HS-27A (cell line): Measurements from ENCODE around the gene CABP7.

ENCODE experiments used
- DNase-seq: peaks from one replicate; pipeline ENCODE4 v3.0.0-alpha.2; 2012; ENCODE audit warnings: low read depth, missing footprints

Gene CABP7

DNA sequence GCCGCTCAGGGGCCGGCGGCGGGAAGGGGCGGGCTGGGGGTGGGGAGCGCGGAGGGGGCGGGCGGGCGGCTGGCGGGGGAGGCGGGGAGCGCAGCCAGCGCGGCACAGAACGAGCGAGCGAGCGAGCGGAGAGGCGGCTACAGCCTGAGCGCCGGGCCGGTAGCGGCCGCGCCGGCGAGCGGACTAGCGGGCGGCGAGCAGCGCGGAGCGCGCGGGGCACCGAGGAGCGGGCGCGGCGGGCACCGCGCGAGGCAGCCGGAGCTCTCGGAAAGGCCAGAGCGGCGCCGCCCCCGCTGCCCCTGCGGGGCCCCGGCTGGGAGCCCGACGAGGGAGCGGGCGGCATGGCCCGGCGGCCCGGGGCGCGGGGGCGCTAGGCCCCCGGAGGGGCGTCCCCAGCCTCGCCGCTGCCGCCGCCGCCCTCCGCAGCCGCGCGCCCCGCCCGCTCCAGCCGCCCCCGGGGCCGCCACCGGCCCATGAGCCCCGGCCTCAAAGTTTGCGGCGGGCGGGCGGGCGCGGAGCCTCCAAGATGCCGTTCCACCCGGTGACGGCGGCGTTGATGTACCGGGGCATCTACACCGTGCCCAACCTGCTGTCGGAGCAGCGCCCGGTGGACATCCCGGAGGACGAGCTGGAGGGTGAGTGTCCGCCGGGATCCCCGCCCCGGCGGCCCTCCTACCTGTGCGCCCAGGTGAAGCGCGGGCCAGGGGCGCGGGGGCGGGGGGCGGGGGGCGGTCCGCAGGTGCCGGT, at the start of gene CABP7:
Gene CABP7 (plus strand): TSS at position 105 of the 747 bp plus-strand sequence. CDS start 422 bp downstream, at position 527.
- no peak for DNase-seq

DNA sequence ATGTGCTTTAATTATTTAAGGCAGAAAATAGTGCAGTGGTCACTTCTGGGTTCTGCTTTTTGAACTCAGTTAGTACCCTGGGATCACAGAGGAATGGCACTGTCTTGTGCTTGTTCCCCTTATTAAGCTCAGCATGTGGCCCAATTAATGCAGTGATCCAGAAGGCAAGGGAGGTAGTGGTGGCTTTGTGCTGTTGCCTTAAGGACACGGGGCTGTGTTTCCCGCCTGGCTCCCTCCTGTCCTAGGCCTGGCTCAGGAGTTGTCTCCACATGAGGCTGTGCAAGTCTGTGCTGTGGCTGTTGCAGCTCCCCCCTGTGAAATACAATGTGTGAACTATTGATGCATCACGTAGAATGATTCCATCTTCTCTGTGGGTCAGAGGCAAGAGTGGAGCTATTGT, 49.2 kb upstream of the CABP7 start:
- no peak for DNase-seq

DNA sequence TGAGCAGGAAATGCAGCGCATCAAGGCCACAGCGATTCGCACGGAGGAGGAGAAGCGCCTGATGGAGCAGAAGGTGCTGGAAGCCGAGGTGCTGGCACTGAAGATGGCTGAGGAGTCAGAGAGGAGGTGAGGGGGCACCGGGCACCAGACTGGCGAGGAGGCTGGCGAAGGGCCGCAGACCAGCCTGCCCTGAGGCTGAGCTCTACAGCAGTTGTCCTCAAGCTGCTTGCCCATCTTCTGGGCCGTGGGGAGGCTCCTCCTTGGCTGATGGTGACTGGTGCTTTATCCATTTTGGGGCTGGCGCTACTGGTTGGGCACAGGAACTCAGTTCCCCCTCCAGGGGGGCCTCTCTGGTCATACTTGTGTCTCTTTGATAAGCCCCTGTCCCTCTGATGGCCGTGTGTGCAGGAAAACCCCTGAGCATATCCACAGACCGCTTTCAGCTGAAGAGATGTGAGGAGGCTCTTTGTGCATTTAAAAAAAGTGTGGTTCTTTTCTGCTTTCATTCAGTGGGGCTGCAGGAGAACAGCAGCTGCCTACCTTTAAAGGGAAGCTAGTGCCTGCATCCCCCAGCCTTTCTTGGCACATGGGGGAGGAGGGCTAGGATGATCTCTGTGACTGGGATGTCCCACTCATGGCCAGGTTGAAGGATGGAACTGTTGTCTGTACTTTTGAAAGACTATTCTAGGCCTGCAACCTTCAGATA, 46.3 kb upstream of the CABP7 start:
- no peak for DNase-seq

DNA sequence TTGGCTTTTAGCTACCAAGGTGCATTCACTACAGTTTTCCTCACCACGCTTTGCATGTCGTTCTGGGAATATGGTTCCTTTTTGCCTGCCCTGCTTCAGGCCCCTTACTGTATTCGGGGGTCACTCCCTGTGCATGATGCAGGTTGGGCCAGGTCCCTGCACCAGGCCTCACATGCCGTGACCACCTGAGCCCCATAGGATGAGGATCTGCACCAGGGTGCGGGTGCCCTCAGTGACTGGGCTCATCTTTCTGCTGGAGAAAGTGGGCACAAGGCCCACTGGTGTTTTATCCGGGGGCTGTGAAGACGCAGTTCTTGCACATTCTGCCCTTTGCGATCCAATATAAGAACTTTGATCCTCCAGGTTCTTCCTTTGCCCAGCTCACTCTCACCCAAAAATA, 45.7 kb upstream of the CABP7 start:
- no peak for DNase-seq

DNA sequence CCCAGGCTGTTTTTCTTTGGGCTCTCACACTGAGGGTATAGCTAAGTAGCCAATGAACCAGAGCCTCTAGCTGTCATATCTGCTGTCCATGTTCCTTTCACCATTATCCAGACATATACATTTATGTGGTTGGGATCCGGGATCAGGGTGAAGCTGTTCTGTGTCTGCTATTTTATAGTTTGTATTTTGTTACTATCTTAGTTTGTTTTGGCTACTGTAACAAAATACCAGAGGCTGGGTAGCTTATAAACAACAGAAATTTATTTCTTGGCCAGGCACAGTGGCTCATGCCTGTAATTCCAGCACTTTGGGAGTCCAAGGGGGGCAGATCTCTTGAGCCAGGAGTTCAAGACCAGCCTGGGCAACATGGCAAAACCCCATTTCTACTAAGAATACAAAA, 40.5 kb upstream of the CABP7 start:
- DNase-seq = no peak

DNA sequence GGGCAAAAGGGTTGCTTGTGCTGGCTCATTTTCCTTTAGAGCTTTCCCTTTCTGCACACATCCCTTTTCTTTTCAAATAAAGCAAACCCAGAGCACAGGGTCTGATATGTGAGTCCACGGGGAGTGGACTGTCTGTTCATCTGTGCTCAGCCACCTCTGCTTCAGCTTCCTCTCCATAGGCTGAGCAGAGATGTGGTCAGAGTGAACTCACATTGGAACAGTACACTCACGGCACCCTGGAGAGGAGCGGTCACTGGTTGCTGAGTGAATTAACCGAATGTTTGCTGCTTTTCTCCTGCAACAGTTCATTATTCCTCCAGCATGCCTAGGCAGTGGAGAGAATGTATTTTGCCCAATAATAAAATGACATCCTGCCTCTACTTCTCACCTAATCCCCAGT, 36.3 kb upstream of the CABP7 start:
- no peak for DNase-seq

DNA sequence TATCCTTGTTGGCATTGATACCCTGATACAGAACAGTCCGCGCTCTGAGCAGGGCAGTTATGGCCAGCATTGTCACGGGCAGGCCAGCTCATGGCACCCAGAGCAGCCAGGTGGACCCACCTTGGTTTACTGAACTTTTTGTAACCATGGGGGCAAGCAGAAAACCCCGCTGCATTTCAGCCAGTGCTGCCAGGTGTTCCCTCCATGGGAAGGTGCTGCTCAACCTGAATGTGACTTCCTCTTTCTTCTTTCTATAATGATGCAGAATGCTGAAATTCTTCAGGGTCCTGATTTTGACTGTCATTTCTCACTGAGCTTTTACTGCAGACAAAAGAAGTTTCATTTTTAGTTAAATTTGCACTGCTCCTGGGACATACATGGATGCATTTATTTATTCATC, 35.6 kb upstream of the CABP7 start:
- DNase-seq = no peak

DNA sequence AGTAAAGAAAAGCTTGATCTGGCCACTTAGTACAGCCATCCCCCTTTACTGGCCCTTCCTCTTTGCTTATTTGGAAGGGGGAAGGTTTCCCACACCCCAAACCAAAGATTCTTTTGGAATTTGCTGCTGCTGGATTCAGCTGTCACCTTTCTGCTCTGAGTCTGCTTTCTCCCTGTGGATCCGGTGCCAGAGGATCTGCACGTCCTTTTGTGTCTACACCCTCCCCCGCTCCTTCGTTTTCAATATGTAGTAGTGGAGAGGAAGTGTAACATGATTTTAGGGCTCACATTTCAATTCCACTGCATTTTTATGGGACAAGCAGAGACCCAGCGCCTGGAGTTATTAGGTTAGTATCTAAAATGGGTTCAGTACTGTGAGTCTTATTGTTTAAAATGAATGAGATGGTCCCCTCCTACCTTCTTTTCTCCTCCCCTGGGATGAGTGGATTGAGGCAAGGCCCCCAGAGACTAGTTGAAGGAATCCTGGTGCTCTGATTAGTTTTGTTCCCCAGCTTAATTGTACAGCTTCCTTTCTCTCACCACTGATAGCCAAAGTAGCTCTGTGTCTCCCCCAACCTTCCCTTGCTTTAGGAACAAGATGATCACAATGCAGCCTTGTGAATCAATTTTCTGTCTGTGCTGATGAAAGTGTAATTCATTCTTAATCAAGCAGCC, 30.5 kb upstream of the CABP7 start:
- DNase-seq = no peak

DNA sequence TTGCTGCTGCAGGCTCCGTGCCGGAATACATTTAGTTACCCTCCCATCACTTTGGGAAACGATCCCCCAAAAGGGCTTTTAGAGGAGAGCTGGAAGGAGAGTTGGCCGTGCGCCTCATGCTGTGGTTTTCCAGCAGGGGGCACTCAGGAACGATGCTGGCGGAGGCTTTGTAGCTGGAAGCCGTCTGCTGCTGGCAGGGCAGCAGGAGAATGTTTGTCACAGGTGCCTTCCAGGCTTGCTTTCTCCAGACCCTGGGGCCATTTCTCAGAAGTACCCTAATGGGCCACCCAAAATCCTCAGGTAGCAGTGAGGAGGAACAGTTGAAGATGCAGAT, 30.0 kb upstream of the CABP7 start:
- DNase-seq = no peak

DNA sequence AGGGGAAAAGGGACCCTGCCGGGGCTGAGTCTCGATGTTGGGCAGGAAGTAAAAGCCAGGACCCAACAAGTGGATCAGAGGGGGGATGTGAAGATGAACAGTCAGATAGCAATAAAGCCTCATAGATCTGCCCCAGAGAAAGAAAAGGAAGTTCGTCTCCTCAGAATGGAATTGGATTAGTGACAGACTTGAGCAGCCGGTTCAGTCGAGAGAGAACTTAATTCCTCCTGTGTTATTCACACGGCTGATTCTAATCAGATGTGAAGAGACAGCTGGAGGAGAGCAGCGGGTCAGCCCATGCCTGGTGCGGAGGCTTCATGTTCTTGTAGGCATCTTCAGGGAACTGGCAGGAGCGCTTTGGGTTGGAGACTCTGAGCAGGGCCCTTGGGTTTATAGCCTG, 29.3 kb upstream of the CABP7 start:
- DNase-seq = no peak

DNA sequence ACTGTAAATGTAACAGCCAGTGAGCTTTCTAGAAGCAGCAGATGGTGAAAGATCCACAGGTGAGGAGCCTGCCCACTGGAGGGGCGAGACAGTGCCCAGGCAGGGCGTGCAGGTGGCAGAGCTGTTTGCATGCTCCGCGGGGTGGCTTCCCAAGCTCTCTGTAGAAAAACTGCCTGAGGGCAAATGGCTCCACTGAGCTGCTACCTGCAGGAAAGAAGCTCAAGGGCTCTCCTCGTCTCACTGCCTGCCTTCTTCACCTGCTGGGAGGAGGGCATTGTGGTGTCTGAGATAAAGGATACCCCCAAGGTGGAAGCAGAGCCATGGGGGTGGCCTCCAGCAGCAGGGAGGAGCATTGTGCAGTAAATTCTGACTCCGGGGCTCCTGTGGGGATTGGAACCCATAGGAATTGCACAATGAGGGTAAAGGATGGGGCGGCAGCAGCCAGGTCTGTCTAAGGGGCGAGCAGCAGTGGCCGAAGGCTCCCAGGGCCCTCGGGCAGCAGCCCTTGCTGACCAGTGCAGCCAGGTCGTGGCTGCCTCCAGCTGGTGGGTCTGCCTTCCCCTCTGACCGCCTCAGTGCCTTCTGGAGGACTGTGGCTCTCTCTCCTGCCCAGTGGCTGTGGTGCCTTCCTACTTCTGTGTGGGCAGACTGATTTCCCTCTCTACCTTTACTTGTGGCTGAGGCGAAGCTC, 28.0 kb upstream of the CABP7 start:
- DNase-seq = no peak

DNA sequence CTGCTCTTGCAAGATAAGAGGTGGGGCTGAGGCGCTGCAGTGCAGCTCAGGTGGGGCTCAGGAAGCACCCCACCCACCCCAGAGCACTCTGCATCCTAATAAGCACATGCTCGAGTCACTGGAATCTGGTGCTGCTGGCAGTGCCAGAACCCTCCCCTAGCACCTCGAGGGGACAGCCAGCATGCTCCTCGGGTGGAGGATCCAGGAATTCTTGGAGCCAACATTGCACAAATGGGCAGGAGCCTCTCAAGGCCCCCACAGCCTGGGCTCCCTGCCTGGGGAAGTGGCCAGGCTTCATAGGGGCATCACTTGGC, 27.5 kb upstream of the CABP7 start:
- DNase-seq = no peak

DNA sequence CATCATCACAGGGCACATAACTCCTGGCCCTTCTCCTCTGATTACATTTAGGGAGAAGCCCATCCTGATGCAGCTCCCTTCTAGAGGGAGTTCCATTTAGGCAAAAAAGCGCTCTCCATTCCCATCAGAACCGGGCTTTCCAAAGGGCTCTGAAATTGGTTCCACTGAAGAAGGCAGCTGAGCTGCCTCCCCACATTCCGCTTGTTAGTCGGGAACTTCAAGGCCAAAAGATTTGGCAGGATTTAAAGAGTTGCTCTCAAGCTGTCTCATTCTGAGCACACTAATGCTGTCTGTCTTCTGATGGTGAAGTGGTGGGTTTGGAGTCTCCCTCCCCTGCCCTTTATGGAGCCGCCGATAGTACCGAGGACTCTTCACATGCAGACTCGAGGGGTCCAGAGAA, 26.6 kb upstream of the CABP7 start:
- DNase-seq = no peak

DNA sequence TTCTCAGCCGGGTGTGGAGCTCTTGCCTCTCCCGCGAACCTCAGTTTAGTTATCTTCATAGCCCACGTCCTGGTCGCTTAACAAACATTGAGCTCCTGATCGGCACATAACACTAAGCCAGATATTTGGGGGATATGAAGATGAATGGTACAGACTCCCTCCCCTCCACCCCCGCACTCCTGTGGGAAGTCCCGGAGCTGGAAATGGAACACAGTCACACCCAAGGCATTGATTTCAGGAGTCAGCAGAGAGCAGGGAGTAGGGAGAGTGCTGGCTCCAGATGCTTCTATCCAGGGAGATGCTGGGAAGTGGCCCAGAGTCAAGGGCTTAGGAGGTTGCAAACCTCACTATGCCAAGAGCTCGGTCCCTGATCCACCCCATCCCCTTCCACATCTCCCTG, 26.1 kb upstream of the CABP7 start:
- no peak for DNase-seq

DNA sequence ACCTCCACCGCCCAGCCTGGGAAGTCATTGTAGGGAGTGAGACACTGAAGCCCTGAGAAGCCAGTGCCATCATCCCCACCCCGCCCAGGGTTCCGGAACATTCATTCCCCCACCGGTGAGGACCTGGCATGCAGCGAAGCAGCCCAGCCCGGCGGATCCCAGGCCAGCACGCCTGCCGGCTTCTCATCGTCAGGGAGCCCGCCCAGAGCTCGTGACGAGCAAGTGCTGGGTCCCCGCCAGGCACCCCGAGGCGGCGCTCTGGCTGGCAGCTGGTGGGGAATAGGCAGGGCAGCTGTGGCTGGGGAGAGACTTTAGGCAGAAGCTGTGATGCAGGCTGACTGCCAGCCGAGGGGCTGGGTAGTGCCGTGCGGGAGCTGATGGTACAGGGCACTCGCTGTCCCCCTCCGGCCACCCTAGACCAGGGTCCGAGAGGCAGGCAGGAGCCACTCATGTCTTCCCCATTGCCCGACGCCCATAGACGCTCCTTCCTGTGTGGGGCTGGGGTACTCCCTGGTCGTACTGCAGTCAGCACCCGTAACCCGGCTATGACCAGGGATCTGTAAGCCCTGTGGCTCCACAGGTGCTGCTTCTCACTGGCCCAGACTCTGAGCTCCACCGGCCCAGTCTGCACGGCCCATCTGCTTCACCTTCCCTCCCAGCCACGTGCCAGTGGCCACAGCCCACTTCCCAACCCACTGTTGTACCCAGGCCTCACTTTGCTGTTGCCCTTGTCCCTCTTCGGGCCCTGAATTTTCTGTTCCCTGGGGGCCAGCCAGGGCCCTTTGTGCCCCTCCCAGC, 24.5 kb upstream of the CABP7 start:
- no peak for DNase-seq

DNA sequence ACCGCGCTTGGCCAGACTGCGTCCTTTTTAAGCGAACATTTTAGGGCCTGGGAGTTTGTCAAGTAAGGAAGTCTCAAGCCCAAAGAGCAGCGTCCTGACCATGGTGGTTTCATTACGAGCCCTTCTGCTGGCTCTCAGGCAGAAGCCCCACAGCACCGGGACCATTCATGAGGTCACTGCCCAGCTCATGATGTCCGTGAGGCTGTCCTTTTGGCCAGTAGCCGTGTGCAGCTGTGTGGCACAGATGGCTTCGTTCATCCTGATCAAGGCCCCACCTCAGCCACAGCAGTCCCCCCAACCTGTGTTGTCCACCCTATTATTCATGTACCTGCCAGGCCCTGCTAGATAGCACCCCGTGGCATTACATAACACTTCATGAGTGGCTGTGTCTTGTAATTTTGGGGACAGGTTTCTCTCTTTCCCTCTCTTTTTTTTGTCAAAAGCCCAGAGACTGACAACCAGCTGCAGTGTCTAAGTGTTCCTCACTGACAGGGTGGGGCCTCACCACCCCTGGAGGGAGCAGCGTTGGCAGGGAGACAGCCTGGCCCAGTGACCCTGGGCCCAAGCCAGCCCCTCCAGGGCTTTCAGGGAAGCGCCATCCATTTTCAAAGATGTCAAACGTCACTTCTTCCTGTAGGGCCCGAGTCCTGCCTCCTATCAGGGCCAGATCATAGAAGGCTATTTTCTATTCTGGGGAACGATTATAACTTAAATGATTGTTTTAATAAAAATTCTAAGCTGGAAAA, 21.8 kb upstream of the CABP7 start:
- no peak for DNase-seq

DNA sequence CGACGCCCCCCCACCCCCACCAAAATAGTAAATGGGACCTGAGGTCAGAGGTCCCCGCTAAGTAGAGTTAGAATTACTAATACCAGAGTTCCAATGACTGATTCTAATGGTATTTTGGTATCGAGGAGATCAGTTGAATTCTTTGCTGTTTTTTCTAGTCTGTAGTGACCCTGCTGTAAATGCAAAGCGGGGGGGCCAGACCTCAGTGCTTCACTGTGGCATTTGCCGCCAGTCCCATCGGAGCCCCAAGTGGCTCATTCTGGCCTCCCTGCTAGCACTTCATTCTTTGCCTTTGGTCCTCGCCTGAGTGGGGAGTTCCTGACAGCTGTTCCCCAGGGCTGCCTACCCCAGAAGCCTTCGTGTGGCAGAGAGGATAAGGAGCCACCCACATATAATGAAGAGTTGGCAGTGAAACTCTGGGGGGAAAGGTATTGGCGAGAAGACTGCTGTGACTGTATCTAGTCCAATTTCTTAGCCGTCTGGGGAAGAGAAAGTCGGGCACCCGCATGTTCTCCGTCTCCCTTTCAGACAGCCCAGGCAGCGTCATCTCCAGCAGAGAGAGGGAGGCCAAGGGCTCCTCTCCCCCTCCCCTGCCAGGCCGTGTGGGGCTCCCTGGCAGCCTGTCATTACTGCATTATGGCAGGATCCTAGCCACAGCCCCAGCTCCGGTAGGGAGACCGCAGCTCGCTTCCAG, 19.4 kb upstream of the CABP7 start:
- DNase-seq = no peak

DNA sequence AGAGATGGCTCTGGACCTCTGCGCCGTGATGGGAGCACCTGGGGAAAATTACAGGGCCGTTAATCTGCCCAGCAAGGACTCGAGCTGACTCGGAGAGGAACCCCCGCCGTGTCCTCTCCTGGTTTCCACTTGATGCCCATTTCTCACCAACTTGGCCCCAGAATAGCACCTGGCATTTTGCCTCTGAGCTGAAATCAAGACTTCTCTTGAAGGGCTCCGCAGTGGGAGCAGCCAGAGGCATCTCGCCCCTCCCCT, 19.0 kb upstream of the CABP7 start:
- no peak for DNase-seq

DNA sequence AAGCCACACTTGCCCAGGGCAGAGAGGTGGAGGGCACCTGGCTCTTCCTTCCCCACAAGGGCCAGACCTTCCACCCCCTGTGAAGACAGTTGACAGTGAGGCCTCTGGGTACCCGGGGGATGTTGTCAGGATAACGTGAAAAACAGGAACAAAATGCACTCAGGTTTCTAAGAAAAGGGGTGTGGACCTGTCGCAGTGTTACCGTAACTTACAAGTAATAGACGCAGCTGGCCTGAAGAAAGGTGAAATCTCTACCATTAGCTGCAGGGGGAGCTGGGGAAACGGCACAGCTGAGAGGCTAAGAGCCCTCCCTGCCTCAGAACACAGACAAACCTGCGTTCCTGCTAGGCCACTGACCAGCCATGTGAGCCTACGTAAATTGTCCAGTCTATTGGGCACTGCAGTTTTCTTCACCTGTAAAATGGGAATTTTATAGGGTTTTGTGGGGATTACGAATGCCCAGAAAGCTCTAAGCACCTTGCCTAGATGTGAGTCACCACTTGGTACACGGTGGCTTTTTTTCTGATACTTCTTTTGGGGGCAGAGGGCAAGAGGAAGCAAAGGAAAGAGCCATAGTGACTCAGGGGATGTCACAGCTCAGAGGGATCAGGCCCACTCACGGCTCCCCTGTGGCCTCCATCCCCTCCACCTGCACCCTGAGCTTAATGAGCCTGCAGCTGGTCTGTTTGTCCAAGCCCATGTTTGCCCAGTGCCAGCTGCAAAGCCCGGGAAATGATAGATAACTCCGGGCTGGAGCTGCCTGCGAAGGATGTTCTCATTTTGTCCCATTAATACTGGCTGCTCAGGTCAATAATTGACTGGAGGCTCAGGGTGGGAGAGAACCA, 18.4 kb upstream of the CABP7 start:
- DNase-seq = no peak
